Neural progenitor cell (in vitro differentiated cells): ENCODE data around the gene NDE1. TPM values are rescaled to one million over a fixed set of nuclear protein-coding genes. Genes with fewer than 3 reads are reported as not detected.

Experiments
- DNase-seq: peaks from one replicate; pipeline ENCODE4 v3.0.0-alpha.2; 2016; ENCODE audit warnings: low spot score
- H2AFZ ChIP-seq: fragments of 200-600 bp; sonication (generic); replicated peaks from 2 replicates; pipeline ENCODE4 v1.6.1; 2016; ENCODE audit warnings: antibody characterized with exemption
- H3F3A ChIP-seq: fragments of 200-600 bp; sonication (generic); 2 replicates; pipeline ENCODE4 v1.6.1; 2016; ENCODE audit warnings: antibody characterized with exemption, low read depth
- H3K27ac ChIP-seq: fragments of 200-600 bp; sonication (generic); 2 replicates; pipeline ENCODE4 v1.5.1; 2016; ENCODE audit warnings: mild to moderate bottlenecking
- H3K27me3 ChIP-seq: fragments of 200-600 bp; sonication (generic); 2 replicates; pipeline ENCODE4 v1.6.1; 2016; ENCODE audit warnings: mild to moderate bottlenecking, moderate library complexity
- H3K36me3 ChIP-seq: fragments of 200-600 bp; sonication (generic); 2 replicates; pipeline ENCODE4 v1.5.1; 2016
- H3K4me1 ChIP-seq: fragments of 200-600 bp; sonication (generic); 2 replicates; pipeline ENCODE4 v1.6.1; 2016; ENCODE audit warnings: mixed run types
- H3K4me2 ChIP-seq: fragments of 200-600 bp; sonication (generic); 2 replicates; pipeline ENCODE4 v1.6.1; 2016
- H3K4me3 ChIP-seq: fragments of 200-600 bp; sonication (generic); 2 replicates; pipeline ENCODE4 v1.5.1; 2016
- H3K79me2 ChIP-seq: fragments of 200-600 bp; sonication (generic); 2 replicates; pipeline ENCODE4 v1.6.1; 2016; ENCODE audit warnings: low read depth
- H3K9ac ChIP-seq: fragments of 200-600 bp; sonication (generic); 2 replicates; pipeline ENCODE4 v1.6.1; 2016
- H3K9me3 ChIP-seq: fragments of 200-600 bp; sonication (generic); 2 replicates; pipeline ENCODE4 v1.5.1; 2016; ENCODE audit warnings: low read depth
- H4K20me1 ChIP-seq: fragments of 200-600 bp; sonication (generic); 2 replicates; pipeline ENCODE4 v1.6.1; 2016; ENCODE audit warnings: low read depth
- H3K27ac Mint-ChIP-seq: 3 replicates; pipeline ENCODE4 v1.8.0; 2021; ENCODE audit warnings: mixed read lengths
- H3K27me3 Mint-ChIP-seq: 2 replicates; pipeline ENCODE4 v1.8.0; 2022; ENCODE audit warnings: low read depth, mild to moderate bottlenecking, inconsistent platforms, moderate library complexity, mixed read lengths; ENCODE audit not compliant: insufficient read depth
- H3K36me3 Mint-ChIP-seq: 3 replicates; pipeline ENCODE4 v1.8.0; 2021; ENCODE audit warnings: mixed read lengths
- H3K4me1 Mint-ChIP-seq: 3 replicates; pipeline ENCODE4 v1.8.0; 2021; ENCODE audit warnings: mixed read lengths
- H3K4me3 Mint-ChIP-seq: 3 replicates; pipeline ENCODE4 v1.8.0; 2021; ENCODE audit warnings: mild to moderate bottlenecking, moderate library complexity, mixed read lengths
- H3K9me3 Mint-ChIP-seq: 3 replicates; pipeline ENCODE4 v1.8.0; 2020; ENCODE audit warnings: mixed read lengths
- CTCF ChIP-seq: fragments of 200-600 bp; sonication (generic); IDR thresholded peaks from 2 replicates; pipeline ENCODE4 v1.5.1; 2017; ENCODE audit warnings: antibody characterized with exemption, mild to moderate bottlenecking
- EZH2 ChIP-seq: fragments of 200-600 bp; sonication (generic); IDR thresholded peaks from 2 replicates; pipeline ENCODE4 v1.6.1; 2017; ENCODE audit warnings: antibody characterized with exemption, mild to moderate bottlenecking, moderate library complexity
- EZH2phosphoT487 ChIP-seq: fragments of 200-600 bp; sonication (generic); IDR thresholded peaks from 2 replicates; pipeline ENCODE4 v1.6.1; 2017; ENCODE audit warnings: antibody characterized with exemption
- total RNA-seq: library from RNA; depleted of rRNA; stranded (reverse); fragments of >200 nt; gene quantifications from 2 replicates; pipeline ENCODE4 v1.2.3, GENCODE V29; 2015; ENCODE audit warnings: low replicate concordance

NDE1 gene
- total RNA-seq, 1 donor from 2014 or later, result 85.3 TPM

GRCh38 chr16:15701975-15702970 lies 52.2 kb downstream of the NDE1 start:
- no peak overlapping the region for H3K27ac Mint-ChIP-seq
- no peak overlapping the region for H3K4me3 Mint-ChIP-seq

DNA sequence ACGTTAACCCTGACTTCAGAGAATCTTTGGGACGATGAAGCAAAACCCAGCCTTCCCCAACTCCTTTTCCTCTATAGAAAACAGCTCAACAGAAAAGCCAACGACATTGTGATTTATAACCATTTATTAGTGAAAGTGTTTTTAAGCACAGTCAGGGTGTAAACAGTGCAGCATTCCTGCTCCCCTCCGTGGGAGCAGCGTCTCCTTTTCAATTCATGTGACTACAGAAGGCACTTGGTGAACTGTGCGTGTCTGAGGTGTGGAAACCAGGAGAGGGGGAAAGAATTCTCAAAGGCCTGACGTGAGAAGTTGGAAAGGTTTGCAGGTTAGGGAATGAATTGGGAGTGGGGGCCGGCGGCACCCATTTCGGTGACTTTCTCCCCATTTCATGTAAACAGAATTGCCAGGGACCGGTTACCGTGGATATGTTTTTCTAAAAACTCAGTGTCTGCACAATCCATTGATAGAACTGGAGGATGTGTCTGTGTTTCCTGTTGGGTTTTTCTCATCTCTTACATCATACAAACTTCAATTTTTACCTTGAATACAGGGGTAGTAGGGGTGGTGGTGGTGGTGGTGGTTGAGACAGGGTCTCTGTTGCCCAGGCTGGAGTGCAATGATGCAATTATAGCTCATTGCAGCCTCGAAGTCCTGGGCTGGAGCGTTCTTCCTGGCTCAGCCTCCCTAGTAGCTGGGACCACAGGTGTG lies 53.1 kb downstream of the NDE1 start:
- H3K27ac Mint-ChIP-seq, result peak overlapping the region; percentile 53
- H3K9me3 Mint-ChIP-seq, result no peaks in the 10 kb centered on the region
- Histone ChIP-seq H3K4me3 (no peak overlapping the region), H4K20me1 (no peaks in the 10 kb centered on the region), H3K9ac (no peak overlapping the region), H3K4me2 (no peak overlapping the region), H3K27ac (no peak overlapping the region), H3F3A (no peaks in the 10 kb centered on the region), H3K4me1 (no peaks in the 10 kb centered on the region), H3K27me3 (no peaks in the 10 kb centered on the region), H2AFZ (no peak overlapping the region), H3K79me2 (no peaks in the 10 kb centered on the region), H3K9me3 (no peaks in the 10 kb centered on the region), H3K36me3 (no peaks in the 10 kb centered on the region)
- H3K27me3 Mint-ChIP-seq, result peaks cover 2% of the 10 kb centered on the region
- H3K4me1 Mint-ChIP-seq, result no peaks in the 10 kb centered on the region
- H3K4me3 Mint-ChIP-seq, result no peak overlapping the region
- peaks cover 18% of the 10 kb centered on the region for H3K36me3 Mint-ChIP-seq
- DNase-seq, result no peak
- TF ChIP-seq CTCF (no peak), EZH2phosphoT487 (no peak), EZH2 (no peak)

More at GRCh38 chr16:15701975-15702970, 52.2 kb downstream of the NDE1 start:
- Histone ChIP-seq H4K20me1 (no peaks in the 10 kb centered on the region), H3K4me3 (no peak overlapping the region), H3K4me1 (no peaks in the 10 kb centered on the region), H3K4me2 (no peak overlapping the region), H3K27me3 (no peaks in the 10 kb centered on the region), H3K36me3 (no peaks in the 10 kb centered on the region), H2AFZ (no peak overlapping the region), H3K9ac (no peak overlapping the region), H3F3A (no peaks in the 10 kb centered on the region), H3K9me3 (no peaks in the 10 kb centered on the region), H3K79me2 (no peaks in the 10 kb centered on the region), H3K27ac (peak overlapping the region; percentile 46)
- Mint-ChIP-seq H3K4me1 (no peaks in the 10 kb centered on the region), H3K36me3 (peaks cover 18% of the 10 kb centered on the region), H3K27me3 (peaks cover 2% of the 10 kb centered on the region), H3K9me3 (no peaks in the 10 kb centered on the region)
- TF ChIP-seq CTCF, result no peak
- no peak for TF ChIP-seq EZH2
- no peak for TF ChIP-seq EZH2phosphoT487
- no peak for DNase-seq

DNA sequence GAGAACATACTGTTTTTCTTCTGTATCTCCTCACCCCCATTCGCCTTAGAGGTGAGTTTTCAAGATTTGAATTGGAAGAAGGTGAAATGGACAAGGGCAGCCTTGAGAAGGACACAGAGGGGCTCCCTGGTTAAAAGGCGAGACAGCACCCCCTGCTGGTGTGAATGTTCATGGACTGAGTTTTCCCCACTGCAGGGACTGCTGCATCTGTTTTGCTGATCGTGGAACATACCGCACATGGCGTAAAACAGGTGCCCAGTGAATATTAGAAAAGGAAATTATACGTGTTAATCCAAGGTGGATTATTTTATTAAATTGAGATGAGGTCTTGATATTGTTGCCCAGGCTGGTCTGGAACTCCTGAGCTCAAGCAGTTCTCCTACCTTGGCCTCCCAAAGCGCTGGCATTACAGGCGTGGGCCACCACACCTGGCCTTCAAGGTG lies 54.5 kb downstream of the NDE1 start:
- Histone ChIP-seq H2AFZ (no peak overlapping the region), H3K9ac (no peak overlapping the region), H3K4me1 (no peaks in the 10 kb centered on the region), H3K79me2 (no peaks in the 10 kb centered on the region), H4K20me1 (no peaks in the 10 kb centered on the region), H3K4me2 (no peak overlapping the region), H3K4me3 (no peak overlapping the region), H3K27me3 (no peaks in the 10 kb centered on the region), H3K27ac (no peak overlapping the region), H3K36me3 (no peaks in the 10 kb centered on the region), H3K9me3 (no peaks in the 10 kb centered on the region), H3F3A (no peaks in the 10 kb centered on the region)
- H3K4me1 Mint-ChIP-seq, result no peaks in the 10 kb centered on the region
- peaks cover 14% of the 10 kb centered on the region for H3K36me3 Mint-ChIP-seq
- no peak overlapping the region for H3K27ac Mint-ChIP-seq
- H3K4me3 Mint-ChIP-seq, result no peak overlapping the region
- H3K9me3 Mint-ChIP-seq, result no peaks in the 10 kb centered on the region
- H3K27me3 Mint-ChIP-seq, result peaks cover 2% of the 10 kb centered on the region
- TF ChIP-seq CTCF (peak; percentile 85), EZH2 (no peak)
- peak; percentile 82 for DNase-seq
